Osteoblast (primary cell): Measurements from ENCODE around the gene ATP2B2. TPM values are rescaled to one million over a fixed set of nuclear protein-coding genes. Genes with fewer than 3 reads are reported as not detected.

ENCODE experiments used
- DNase-seq: peaks from one replicate; pipeline ENCODE4 v3.0.0; 2011; ENCODE audit warnings: low spot score, mixed read lengths; ENCODE audit not compliant: insufficient read length; ENCODE audit errors: missing footprints
- H2AFZ ChIP-seq: 2 replicates; pipeline ENCODE4 v1.6.0; 2011; ENCODE audit warnings: mild to moderate bottlenecking, low read length
- H3K27ac ChIP-seq: 2 replicates; pipeline ENCODE4 v1.5.1; 2011; ENCODE audit warnings: mild to moderate bottlenecking, low read depth, low read length, moderate library complexity
- H3K27me3 ChIP-seq: 2 replicates; pipeline ENCODE4 v1.6.0; 2012; ENCODE audit warnings: mild to moderate bottlenecking, control low read depth, inconsistent platforms, low read length, moderate library complexity; ENCODE audit not compliant: insufficient read depth
- H3K36me3 ChIP-seq: 2 replicates; pipeline ENCODE4 v1.5.1; 2011; ENCODE audit warnings: mild to moderate bottlenecking, low read length, control low read depth, moderate library complexity; ENCODE audit not compliant: insufficient read depth
- H3K4me1 ChIP-seq: 2 replicates; pipeline ENCODE4 v1.5.1; 2011; ENCODE audit warnings: mild to moderate bottlenecking, low read length, control low read depth, moderate library complexity; ENCODE audit not compliant: insufficient read depth
- H3K4me2 ChIP-seq: 2 replicates; pipeline ENCODE4 v1.6.0; 2011; ENCODE audit warnings: mild to moderate bottlenecking, low read length; ENCODE audit not compliant: insufficient read depth
- H3K4me3 ChIP-seq: fragments of 200-600 bp; sonication (generic); 3 replicates; pipeline ENCODE4 v1.5.1; 2012; ENCODE audit warnings: mild to moderate bottlenecking, low read length, inconsistent platforms; ENCODE audit not compliant: insufficient read depth
- H3K79me2 ChIP-seq: 2 replicates; pipeline ENCODE4 v1.6.0; 2012; ENCODE audit warnings: mild to moderate bottlenecking, low read length, control low read depth, inconsistent platforms; ENCODE audit not compliant: insufficient read depth
- H3K9me3 ChIP-seq: 2 replicates; pipeline ENCODE4 v1.5.1; 2011; ENCODE audit warnings: low read depth, low read length, control low read depth
- H4K20me1 ChIP-seq: 2 replicates; pipeline ENCODE4 v1.6.0; 2012; ENCODE audit warnings: mild to moderate bottlenecking, low read length, control low read depth; ENCODE audit not compliant: insufficient read depth
- CTCF ChIP-seq: IDR thresholded peaks from 2 replicates; pipeline ENCODE4 v1.5.1; 2011; ENCODE audit warnings: mild to moderate bottlenecking, low read depth, low read length, moderate library complexity; ENCODE audit errors: extremely low read depth
- total RNA-seq: library from RNA; depleted of rRNA; stranded (reverse); fragments of >200 nt; gene quantifications from 2 replicates; pipeline ENCODE4 v1.2.3, GENCODE V29; 2012

ATP2B2 gene
- total RNA-seq, 1 donor: not detected

GRCh38 chr3:10379961-10380360, 125.4 kb downstream of the ATP2B2 start:
- Histone ChIP-seq H3K4me1 (peaks cover 3% of the 10 kb centered on the region), H3K79me2 (no peaks in the 10 kb centered on the region), H3K36me3 (no peaks in the 10 kb centered on the region), H4K20me1 (no peaks in the 10 kb centered on the region), H3K4me2 (no peak overlapping the region), H2AFZ (no peak overlapping the region), H3K4me3 (no peak overlapping the region), H3K27me3 (peaks cover 15% of the 10 kb centered on the region), H3K9me3 (no peaks in the 10 kb centered on the region), H3K27ac (no peak overlapping the region)
- no peak for TF ChIP-seq CTCF
- DNase-seq: no peak

GRCh38 chr3:10379161-10379560, 126.2 kb downstream of the ATP2B2 start:
- Histone ChIP-seq H3K79me2 (no peaks in the 10 kb centered on the region), H3K4me3 (no peak overlapping the region), H3K4me2 (no peak overlapping the region), H4K20me1 (no peaks in the 10 kb centered on the region), H3K27ac (no peak overlapping the region), H3K27me3 (peaks cover 11% of the 10 kb centered on the region), H3K36me3 (no peaks in the 10 kb centered on the region), H3K9me3 (no peaks in the 10 kb centered on the region), H2AFZ (no peak overlapping the region), H3K4me1 (peaks cover 4% of the 10 kb centered on the region)
- TF ChIP-seq CTCF: no peak
- DNase-seq: no peak

GRCh38 chr3:10378742-10379141, 126.6 kb downstream of the ATP2B2 start:
- Histone ChIP-seq H3K36me3 (no peaks in the 10 kb centered on the region), H3K4me1 (peaks cover 9% of the 10 kb centered on the region), H4K20me1 (no peaks in the 10 kb centered on the region), H3K4me3 (no peak overlapping the region), H3K27me3 (peaks cover 7% of the 10 kb centered on the region), H3K9me3 (no peaks in the 10 kb centered on the region), H3K4me2 (no peak overlapping the region), H3K27ac (no peak overlapping the region), H2AFZ (no peak overlapping the region), H3K79me2 (no peaks in the 10 kb centered on the region)
- no peak for DNase-seq
- no peak for TF ChIP-seq CTCF

- Histone ChIP-seq H3K4me3 (no peak overlapping the region), H3K27ac (no peak overlapping the region), H3K36me3 (no peaks in the 10 kb centered on the region), H3K9me3 (no peaks in the 10 kb centered on the region), H3K4me1 (peaks cover 10% of the 10 kb centered on the region), H4K20me1 (no peaks in the 10 kb centered on the region), H3K27me3 (peaks cover 2% of the 10 kb centered on the region), H2AFZ (no peak overlapping the region), H3K4me2 (no peak overlapping the region), H3K79me2 (no peaks in the 10 kb centered on the region)
- TF ChIP-seq CTCF: no peak
- no peak for DNase-seq
Observed at GRCh38 chr3:10378246-10378645, 127.1 kb downstream of the ATP2B2 start.
